Liver (tissue), 3 donors: Measurements from ENCODE around the gene WNK2.

ENCODE experiments used
- EGR1 ChIP-seq, 2 donors: IDR thresholded peaks; 2 replicates each; pipeline ENCODE4 v1.6.1; 2016 to 2018; ENCODE audit warnings: antibody characterized with exemption in 2 of 2, low read depth in 2 of 2
- TAF1 ChIP-seq: conservative IDR thresholded peaks from 2 replicates; pipeline ENCODE4 v1.6.1; 2016; ENCODE audit warnings: antibody characterized with exemption, mild to moderate bottlenecking
- TF ChIP-seq, protein P1 (sequence below): fragments of 150-350 bp; IDR thresholded peaks from 2 replicates; pipeline ENCODE4 v1.5.1; 2017; ENCODE audit warnings: improper control_type of control experiment, low read depth, low read length; ENCODE audit not compliant: missing input control
- donor health status: healthy.
- donor health status: healthy.

DNA sequence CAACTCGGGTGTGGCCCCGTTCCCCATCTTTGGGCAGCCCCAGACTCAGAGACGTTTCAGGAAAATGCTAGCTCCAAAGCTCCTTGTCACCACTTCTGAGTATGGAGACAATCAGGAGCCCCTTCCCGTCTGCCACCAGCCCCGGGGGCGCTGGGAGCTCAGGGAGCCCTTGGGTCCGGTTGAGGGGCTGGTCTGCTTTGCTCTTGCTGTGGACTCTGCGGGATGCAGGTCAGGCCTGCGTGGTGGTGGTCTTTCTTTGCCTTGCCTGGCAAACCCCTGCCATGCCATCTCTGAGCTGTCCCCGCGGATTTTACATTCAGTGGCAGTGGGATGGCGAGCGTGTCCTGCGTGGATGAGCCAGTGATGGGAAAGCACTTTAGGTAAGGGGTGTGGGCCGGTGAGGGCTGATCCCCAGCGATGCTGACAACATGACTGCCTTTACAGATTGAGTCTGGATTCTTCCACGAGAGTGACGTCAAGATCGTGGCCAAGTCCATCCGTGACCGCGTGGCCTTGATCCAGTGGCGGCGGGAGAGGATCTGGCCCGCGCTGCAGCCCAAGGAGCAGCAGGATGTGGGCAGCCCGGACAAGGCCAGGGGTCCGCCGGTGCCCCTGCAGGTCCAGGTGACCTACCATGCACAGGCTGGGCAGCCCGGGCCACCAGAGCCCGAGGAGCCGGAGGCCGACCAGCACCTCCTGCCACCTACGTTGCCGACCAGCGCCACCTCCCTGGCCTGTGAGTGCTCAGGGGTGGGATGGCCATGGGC, 63.3 kb downstream of the WNK2 start:
- TF ChIP-seq, protein P1, sequence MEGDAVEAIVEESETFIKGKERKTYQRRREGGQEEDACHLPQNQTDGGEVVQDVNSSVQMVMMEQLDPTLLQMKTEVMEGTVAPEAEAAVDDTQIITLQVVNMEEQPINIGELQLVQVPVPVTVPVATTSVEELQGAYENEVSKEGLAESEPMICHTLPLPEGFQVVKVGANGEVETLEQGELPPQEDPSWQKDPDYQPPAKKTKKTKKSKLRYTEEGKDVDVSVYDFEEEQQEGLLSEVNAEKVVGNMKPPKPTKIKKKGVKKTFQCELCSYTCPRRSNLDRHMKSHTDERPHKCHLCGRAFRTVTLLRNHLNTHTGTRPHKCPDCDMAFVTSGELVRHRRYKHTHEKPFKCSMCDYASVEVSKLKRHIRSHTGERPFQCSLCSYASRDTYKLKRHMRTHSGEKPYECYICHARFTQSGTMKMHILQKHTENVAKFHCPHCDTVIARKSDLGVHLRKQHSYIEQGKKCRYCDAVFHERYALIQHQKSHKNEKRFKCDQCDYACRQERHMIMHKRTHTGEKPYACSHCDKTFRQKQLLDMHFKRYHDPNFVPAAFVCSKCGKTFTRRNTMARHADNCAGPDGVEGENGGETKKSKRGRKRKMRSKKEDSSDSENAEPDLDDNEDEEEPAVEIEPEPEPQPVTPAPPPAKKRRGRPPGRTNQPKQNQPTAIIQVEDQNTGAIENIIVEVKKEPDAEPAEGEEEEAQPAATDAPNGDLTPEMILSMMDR = no peak
- TF ChIP-seq TAF1 = no peak
- no peak for TF ChIP-seq EGR1 (IDR thresholded peaks at IDR 0.05; ENCODE audit: low read depth in 2 of 2)
